SK-N-MC (cell line): ENCODE data around the gene NLN.
"Not testable (repeated sequence)": the region's sequence is repeated elsewhere in the genome, so short reads cannot be mapped to it uniquely, and the experiment has no call there.

Experiments
- DNase-seq: peaks from one replicate; pipeline ENCODE4 v3.0.0-alpha.2; 2011; ENCODE audit warnings: low read depth, low spot score
- H3K27ac ChIP-seq: fragments of 200-600 bp; sonication (generic); 2 replicates; pipeline ENCODE4 v1.5.1; 2016; ENCODE audit warnings: mixed run types
- H3K36me3 ChIP-seq: fragments of 200-600 bp; sonication (generic); 2 replicates; pipeline ENCODE4 v1.6.1; 2017; ENCODE audit warnings: antibody characterized with exemption, low read length, mixed read lengths; ENCODE audit not compliant: insufficient read depth
- H3K4me3 ChIP-seq: fragments of 200-600 bp; sonication (generic); 2 replicates; pipeline ENCODE4 v1.5.1; 2016
- H3K9ac ChIP-seq: fragments of 200-600 bp; sonication (generic); 2 replicates; pipeline ENCODE4 v1.8.0; 2017; ENCODE audit warnings: mixed run types, mixed read lengths; ENCODE audit not compliant: insufficient read length
- H3K9me3 ChIP-seq: fragments of 200-600 bp; sonication (generic); 2 replicates; pipeline ENCODE4 v1.6.1; 2017; ENCODE audit warnings: low read depth, mild to moderate bottlenecking, antibody characterized with exemption, low read length, moderate library complexity, mixed read lengths
- EZH2 ChIP-seq: fragments of 200-600 bp; sonication (generic); IDR thresholded peaks from one replicate; pipeline ENCODE4 v1.6.1; 2017; ENCODE audit warnings: antibody characterized with exemption
- FOXP2 ChIP-seq: optimal IDR thresholded peaks from 2 replicates; pipeline ENCODE3; 2011; ENCODE audit warnings: mild to moderate bottlenecking, moderate library complexity; ENCODE audit not compliant: insufficient read depth; ENCODE audit errors: extremely low read length, control extremely low read depth
- POLR2AphosphoS5 ChIP-seq: IDR thresholded peaks from 2 replicates; pipeline ENCODE4 v1.6.1; 2012; ENCODE audit warnings: mild to moderate bottlenecking, low read depth, low read length, borderline replicate concordance

NLN gene

DNA sequence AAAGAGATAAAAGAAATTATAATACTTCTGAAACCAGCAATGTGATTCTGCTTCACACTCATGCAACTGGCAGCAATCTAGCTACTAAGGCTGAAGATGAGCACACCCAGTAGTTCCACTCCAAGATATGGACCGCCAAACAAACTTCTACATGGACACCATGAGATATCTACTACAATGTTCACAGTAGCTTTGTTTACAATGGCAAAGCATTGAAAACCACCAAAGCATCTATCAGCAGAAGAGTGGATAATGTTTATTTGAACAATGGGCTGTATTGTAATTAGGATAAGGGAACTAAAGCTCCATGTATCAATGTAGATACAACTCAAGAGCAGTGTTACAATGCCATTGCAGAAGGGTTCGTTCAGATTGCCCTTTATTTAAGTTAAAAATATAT is 113.2 kb downstream of the NLN start:
- no peak overlapping the region for H3K4me3 ChIP-seq

DNA sequence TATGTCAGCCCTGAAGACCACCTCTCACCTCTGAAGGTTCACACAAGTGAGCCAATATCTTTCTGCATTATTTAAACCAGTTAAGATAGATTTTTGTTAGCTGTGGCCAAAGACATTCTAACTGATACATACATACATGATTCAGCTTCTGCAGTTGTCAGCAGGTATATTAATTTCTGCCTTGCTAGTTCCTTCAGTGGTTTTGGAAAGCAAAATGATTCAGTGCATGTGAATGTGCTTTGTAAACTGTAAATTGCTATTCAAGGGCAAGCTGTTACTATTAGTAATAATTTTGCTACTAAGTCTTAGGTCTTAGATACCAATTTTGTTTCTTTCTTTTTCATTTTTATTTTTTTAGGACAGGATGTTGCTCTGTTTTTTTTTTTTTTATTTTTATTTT is 115.1 kb downstream of the NLN start:
- no peak overlapping the region for H3K27ac ChIP-seq
- no peak overlapping the region for H3K9ac ChIP-seq
- no peak overlapping the region for H3K4me3 ChIP-seq
- no peak for DNase-seq
- H3K36me3 ChIP-seq = no peaks in the 10 kb centered on the region
- TF ChIP-seq EZH2 (no peak), POLR2AphosphoS5 (no peak), FOXP2 (no peak)
- H3K9me3 ChIP-seq = no peaks in the 10 kb centered on the region

More for the DNA sequence above, 113.2 kb downstream of the NLN start:
- H3K9ac ChIP-seq = no peak overlapping the region
- H3K27ac ChIP-seq = no peak overlapping the region
- TF ChIP-seq FOXP2 = no peak
- no peak for TF ChIP-seq POLR2AphosphoS5
- TF ChIP-seq EZH2 = no peak
- no peaks in the 10 kb centered on the region for H3K36me3 ChIP-seq
- DNase-seq = no peak
- H3K9me3 ChIP-seq = no peaks in the 10 kb centered on the region

DNA sequence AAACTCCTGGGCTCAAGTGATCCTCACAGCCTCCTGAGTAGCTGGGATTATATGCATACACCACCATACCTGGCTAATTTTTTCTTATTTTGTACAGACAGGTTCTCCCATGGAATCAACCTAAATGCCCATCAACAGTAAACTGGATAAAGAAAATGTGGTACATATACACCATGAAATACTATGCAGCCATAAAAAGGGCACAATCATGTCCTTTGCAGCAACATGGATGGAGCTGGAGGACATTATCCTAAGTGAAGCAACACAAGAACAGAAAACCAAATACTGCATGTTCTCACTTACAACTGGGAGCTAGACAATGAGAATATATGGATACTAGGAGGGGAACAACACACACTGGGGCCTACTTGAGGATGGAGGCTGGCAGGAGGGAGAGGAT is 117.2 kb downstream of the NLN start:
- not testable (repeated sequence) for H3K36me3 ChIP-seq, DNase-seq, H3K27ac ChIP-seq, H3K9me3 ChIP-seq, H3K9ac ChIP-seq, H3K4me3 ChIP-seq

DNA sequence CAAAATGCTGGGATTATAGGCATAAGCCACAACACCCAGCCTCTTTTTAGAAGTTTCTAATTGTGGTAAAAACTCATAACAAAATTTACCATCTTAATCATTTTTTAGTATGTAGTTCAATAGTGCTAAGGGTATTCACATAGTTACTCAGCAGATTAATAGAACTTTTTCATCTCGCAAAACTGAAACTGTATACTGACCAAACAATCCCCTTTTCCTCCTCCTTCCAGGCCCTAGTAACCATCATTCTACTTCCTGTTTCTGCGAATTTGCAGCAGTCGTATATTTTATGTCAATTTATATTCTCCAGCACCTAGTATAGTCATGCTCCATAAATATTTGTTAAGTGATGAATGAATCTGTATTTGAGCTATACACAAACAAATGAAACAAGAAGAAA is 118.1 kb downstream of the NLN start:
- no peak overlapping the region for H3K27ac ChIP-seq
- DNase-seq = no peak

DNA sequence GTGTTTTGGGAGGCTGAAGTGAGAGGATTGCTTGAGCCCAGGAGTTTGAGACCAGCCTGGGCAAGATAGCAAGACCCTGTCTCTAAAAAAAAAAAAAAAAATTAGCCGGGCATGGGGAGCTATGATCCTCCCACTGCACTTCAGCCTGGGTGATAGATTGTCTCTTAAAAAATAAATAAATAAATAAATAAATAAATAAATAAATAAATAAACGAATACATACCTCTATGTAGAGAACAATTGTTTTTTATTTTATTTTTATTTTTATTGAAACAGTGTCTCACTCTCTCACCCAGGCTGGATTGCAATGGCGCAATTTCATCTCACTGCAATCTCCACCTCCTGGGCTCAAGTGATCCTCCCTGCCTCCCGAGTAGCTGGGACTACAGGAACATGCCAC is 122.8 kb downstream of the NLN start:
- not testable (repeated sequence) for DNase-seq, H3K9me3 ChIP-seq

More for the DNA sequence above, 118.1 kb downstream of the NLN start:
- TF ChIP-seq FOXP2 = no peak
- no peak for TF ChIP-seq POLR2AphosphoS5
- TF ChIP-seq EZH2 = no peak
- Histone ChIP-seq H3K9me3 (no peaks in the 10 kb centered on the region), H3K9ac (no peak overlapping the region), H3K4me3 (no peak overlapping the region), H3K36me3 (no peaks in the 10 kb centered on the region)

DNA sequence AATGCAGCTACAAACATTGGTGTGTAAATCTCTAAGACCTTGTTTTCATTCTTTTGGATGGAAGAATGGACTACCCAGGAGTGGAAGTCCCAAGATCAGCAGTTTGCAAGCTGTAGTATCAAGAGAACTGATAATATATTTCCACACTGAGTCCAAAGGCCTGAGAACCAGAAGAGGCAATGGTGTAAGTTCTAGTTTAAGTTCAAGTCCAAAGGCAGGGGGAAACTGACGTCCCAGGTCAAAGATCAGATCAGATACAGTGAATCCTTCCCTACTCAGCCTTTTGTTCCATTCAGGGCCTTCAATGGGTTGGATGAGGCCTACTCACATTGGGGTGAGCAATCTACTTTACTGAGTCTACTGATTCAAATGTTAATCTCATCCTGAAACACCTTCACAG is 124.1 kb downstream of the NLN start:
- TF ChIP-seq FOXP2 (no peak), EZH2 (no peak), POLR2AphosphoS5 (no peak)
- Histone ChIP-seq H3K9ac (no peak overlapping the region), H3K9me3 (no peaks in the 10 kb centered on the region), H3K27ac (no peak overlapping the region), H3K4me3 (no peak overlapping the region), H3K36me3 (no peaks in the 10 kb centered on the region)
- DNase-seq = no peak

More for the DNA sequence above, 122.8 kb downstream of the NLN start:
- not testable (repeated sequence) for H3K4me3 ChIP-seq, H3K36me3 ChIP-seq, H3K9ac ChIP-seq, H3K27ac ChIP-seq

DNA sequence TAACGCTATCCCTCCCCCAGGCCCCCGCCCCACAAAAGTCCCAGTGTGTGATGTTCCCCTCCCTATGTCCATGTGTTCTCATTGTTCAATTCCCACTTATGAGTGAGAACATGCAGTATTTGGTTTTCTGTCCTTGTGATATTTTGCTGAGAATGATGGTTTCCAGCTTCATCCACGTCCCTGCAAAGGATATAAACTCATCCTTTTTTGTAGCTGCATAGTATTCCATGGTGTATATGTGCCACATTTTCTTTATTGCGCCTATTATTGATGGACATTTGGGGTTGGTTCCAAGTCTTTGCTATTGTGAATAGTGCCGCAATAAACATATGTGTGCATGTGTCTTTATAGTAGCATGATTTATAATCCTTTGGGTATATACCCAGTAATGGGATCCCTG is 125.0 kb downstream of the NLN start:
- H3K9ac ChIP-seq, H3K9me3 ChIP-seq, H3K36me3 ChIP-seq, DNase-seq, H3K4me3 ChIP-seq, H3K27ac ChIP-seq: not testable (repeated sequence)

DNA sequence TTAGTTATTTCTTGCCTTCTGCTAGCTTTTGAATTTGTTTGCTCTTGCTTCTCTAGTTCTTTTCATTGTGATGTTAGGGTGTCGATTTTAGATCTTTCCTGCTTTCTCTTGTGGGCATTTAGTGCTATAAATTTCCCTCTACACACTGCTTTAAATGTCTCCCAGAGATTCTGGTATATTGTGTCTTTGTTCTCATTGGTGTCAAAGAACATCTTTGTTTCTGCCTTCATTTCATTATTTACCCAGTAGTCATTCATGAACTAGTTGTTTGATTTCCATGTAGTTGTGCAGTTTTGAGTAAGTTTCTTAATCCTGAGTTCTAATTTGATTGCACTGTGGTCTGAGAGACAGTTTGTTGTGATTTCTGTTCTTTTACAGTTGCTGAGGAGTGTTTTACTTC is 127.9 kb downstream of the NLN start:
- not testable (repeated sequence) for DNase-seq, H3K9me3 ChIP-seq, H3K9ac ChIP-seq, H3K36me3 ChIP-seq, H3K27ac ChIP-seq, H3K4me3 ChIP-seq

DNA sequence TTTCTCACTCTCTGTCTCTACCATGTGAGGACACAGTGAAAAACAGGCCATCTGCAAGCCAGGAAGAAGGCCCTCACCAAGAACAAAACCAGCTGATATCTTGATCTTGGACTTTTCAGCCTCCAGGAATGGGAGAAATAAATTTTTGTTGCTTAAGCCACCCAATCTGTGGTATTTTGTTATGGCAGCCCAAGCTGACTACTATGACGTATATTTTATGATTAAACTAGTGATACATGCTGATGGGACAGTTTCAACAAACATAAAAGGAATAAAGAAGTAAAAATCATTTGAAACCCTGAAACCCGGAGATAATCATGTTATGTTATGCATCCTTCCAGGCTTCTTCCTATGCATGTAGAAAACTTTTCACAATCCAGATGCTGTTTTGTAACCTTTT is 132.9 kb downstream of the NLN start:
- TF ChIP-seq EZH2 = no peak
- no peak overlapping the region for H3K9ac ChIP-seq
- no peaks in the 10 kb centered on the region for H3K36me3 ChIP-seq
- H3K4me3 ChIP-seq = no peak overlapping the region
- DNase-seq = no peak
- H3K27ac ChIP-seq = no peak overlapping the region
- H3K9me3 ChIP-seq = no peaks in the 10 kb centered on the region

DNA sequence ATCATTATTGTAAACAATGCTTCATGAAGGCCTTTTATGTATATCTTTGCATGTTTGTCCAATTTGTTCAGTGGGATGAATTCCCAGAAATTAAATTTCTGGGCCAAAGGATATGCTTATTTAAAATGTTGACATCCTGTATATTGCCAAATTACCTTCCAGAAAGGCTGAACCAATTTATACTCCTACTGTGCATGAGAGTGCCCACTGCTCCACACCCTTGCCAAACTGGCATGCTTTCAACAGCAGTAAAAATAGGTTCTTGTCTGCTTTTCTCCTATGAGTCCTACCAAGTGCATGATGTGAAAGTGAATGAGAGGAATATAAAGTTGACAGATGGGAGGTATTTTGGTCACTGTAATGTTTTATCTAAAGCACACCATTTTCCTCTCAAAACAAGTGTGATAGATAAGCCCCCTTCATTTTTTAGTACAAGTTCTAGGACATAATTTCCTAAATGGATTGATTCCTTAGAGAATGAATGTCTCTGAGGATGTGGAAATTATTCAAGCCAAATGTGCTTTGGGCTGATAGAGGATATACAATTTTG is 133.8 kb downstream of the NLN start:
- no peak for TF ChIP-seq EZH2
- no peak for TF ChIP-seq FOXP2
- no peak for TF ChIP-seq POLR2AphosphoS5
- Histone ChIP-seq H3K36me3 (no peaks in the 10 kb centered on the region), H3K4me3 (no peak overlapping the region), H3K27ac (no peak overlapping the region), H3K9me3 (no peaks in the 10 kb centered on the region), H3K9ac (no peak overlapping the region)
- no peak for DNase-seq
